Osteoblast (primary cell): ENCODE data around the gene TULP1. TPM values are rescaled to one million over a fixed set of nuclear protein-coding genes. Genes with fewer than 3 reads are reported as not detected.

Experiments used
- DNase-seq: peaks from one replicate; pipeline ENCODE4 v3.0.0; 2011; ENCODE audit warnings: low spot score, mixed read lengths; ENCODE audit not compliant: insufficient read length; ENCODE audit errors: missing footprints
- H2AFZ ChIP-seq: 2 replicates; pipeline ENCODE4 v1.6.0; 2011; ENCODE audit warnings: mild to moderate bottlenecking, low read length
- H3K27ac ChIP-seq: 2 replicates; pipeline ENCODE4 v1.5.1; 2011; ENCODE audit warnings: mild to moderate bottlenecking, low read depth, low read length, moderate library complexity
- H3K27me3 ChIP-seq: 2 replicates; pipeline ENCODE4 v1.6.0; 2012; ENCODE audit warnings: mild to moderate bottlenecking, control low read depth, inconsistent platforms, low read length, moderate library complexity; ENCODE audit not compliant: insufficient read depth
- H3K36me3 ChIP-seq: 2 replicates; pipeline ENCODE4 v1.5.1; 2011; ENCODE audit warnings: mild to moderate bottlenecking, low read length, control low read depth, moderate library complexity; ENCODE audit not compliant: insufficient read depth
- H3K4me1 ChIP-seq: 2 replicates; pipeline ENCODE4 v1.5.1; 2011; ENCODE audit warnings: mild to moderate bottlenecking, low read length, control low read depth, moderate library complexity; ENCODE audit not compliant: insufficient read depth
- H3K4me2 ChIP-seq: 2 replicates; pipeline ENCODE4 v1.6.0; 2011; ENCODE audit warnings: mild to moderate bottlenecking, low read length; ENCODE audit not compliant: insufficient read depth
- H3K4me3 ChIP-seq: fragments of 200-600 bp; sonication (generic); 3 replicates; pipeline ENCODE4 v1.5.1; 2012; ENCODE audit warnings: mild to moderate bottlenecking, low read length, inconsistent platforms; ENCODE audit not compliant: insufficient read depth
- H3K79me2 ChIP-seq: 2 replicates; pipeline ENCODE4 v1.6.0; 2012; ENCODE audit warnings: mild to moderate bottlenecking, low read length, control low read depth, inconsistent platforms; ENCODE audit not compliant: insufficient read depth
- H3K9me3 ChIP-seq: 2 replicates; pipeline ENCODE4 v1.5.1; 2011; ENCODE audit warnings: low read depth, low read length, control low read depth
- H4K20me1 ChIP-seq: 2 replicates; pipeline ENCODE4 v1.6.0; 2012; ENCODE audit warnings: mild to moderate bottlenecking, low read length, control low read depth; ENCODE audit not compliant: insufficient read depth
- total RNA-seq: library from RNA; depleted of rRNA; stranded (reverse); fragments of >200 nt; gene quantifications from 2 replicates; pipeline ENCODE4 v1.2.3, GENCODE V29; 2012
- TF ChIP-seq, protein P1 (sequence below): IDR thresholded peaks from 2 replicates; pipeline ENCODE4 v1.5.1; 2011; ENCODE audit warnings: mild to moderate bottlenecking, low read depth, low read length, moderate library complexity; ENCODE audit errors: extremely low read depth

Gene TULP1
- total RNA-seq, 1 donor = not detected

DNA sequence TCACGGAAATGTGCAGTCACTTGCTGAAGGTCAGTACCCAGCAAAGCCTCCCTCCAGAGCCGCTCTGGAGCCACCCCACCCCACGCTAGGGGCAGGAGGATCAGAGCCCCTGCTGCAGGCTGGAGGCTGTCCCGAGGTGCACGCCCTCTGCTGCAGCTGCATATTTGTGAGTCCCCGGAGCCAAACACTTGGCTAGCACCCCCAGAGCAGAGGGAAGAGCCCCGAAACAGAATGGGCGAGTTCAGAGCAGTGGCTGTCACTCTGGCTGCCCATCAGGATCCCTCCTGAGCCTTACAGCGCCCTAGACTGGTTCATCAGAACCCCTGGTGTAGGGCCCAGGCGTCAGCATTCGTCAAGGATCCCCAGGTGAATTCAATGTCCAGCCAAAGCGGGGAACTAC lies 9.5 kb upstream of the TULP1 start:
- Histone ChIP-seq H3K9me3 (no peaks in the 10 kb centered on the region), H3K4me3 (no peak overlapping the region), H3K36me3 (no peaks in the 10 kb centered on the region), H3K79me2 (no peaks in the 10 kb centered on the region), H3K4me1 (no peaks in the 10 kb centered on the region), H3K4me2 (no peak overlapping the region), H3K27me3 (peaks cover 9% of the 10 kb centered on the region), H4K20me1 (no peaks in the 10 kb centered on the region), H3K27ac (no peak overlapping the region), H2AFZ (no peak overlapping the region)
- TF ChIP-seq, protein P1, sequence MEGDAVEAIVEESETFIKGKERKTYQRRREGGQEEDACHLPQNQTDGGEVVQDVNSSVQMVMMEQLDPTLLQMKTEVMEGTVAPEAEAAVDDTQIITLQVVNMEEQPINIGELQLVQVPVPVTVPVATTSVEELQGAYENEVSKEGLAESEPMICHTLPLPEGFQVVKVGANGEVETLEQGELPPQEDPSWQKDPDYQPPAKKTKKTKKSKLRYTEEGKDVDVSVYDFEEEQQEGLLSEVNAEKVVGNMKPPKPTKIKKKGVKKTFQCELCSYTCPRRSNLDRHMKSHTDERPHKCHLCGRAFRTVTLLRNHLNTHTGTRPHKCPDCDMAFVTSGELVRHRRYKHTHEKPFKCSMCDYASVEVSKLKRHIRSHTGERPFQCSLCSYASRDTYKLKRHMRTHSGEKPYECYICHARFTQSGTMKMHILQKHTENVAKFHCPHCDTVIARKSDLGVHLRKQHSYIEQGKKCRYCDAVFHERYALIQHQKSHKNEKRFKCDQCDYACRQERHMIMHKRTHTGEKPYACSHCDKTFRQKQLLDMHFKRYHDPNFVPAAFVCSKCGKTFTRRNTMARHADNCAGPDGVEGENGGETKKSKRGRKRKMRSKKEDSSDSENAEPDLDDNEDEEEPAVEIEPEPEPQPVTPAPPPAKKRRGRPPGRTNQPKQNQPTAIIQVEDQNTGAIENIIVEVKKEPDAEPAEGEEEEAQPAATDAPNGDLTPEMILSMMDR = no peak
- no peak for DNase-seq

DNA sequence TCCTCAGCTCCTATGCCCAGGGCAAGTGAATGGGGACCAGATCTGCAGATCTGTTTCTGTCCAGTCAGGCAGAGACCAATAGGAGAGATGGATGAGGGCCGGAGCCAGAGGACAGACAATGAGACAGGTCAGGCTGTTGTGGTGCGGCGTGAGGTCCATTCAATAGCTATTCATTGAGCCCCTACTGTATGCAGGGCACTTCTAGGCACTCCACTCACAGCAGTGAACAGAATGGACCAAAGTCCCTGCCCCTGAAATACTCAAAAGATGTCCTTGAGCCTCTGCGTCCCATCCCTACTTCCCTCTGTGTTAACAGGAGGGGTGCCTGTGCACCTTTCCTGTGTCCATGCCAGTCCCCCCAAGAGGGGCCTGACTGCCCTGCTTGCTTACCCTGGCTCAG lies 8.5 kb upstream of the TULP1 start:
- Histone ChIP-seq H3K36me3 (no peaks in the 10 kb centered on the region), H3K79me2 (no peaks in the 10 kb centered on the region), H3K4me2 (no peak overlapping the region), H2AFZ (no peak overlapping the region), H3K4me1 (no peaks in the 10 kb centered on the region), H4K20me1 (no peaks in the 10 kb centered on the region), H3K4me3 (no peak overlapping the region), H3K27ac (no peak overlapping the region), H3K27me3 (peaks cover 9% of the 10 kb centered on the region), H3K9me3 (no peaks in the 10 kb centered on the region)
- peak; percentile 22 for DNase-seq
- TF ChIP-seq, protein P1 = no peak

DNA sequence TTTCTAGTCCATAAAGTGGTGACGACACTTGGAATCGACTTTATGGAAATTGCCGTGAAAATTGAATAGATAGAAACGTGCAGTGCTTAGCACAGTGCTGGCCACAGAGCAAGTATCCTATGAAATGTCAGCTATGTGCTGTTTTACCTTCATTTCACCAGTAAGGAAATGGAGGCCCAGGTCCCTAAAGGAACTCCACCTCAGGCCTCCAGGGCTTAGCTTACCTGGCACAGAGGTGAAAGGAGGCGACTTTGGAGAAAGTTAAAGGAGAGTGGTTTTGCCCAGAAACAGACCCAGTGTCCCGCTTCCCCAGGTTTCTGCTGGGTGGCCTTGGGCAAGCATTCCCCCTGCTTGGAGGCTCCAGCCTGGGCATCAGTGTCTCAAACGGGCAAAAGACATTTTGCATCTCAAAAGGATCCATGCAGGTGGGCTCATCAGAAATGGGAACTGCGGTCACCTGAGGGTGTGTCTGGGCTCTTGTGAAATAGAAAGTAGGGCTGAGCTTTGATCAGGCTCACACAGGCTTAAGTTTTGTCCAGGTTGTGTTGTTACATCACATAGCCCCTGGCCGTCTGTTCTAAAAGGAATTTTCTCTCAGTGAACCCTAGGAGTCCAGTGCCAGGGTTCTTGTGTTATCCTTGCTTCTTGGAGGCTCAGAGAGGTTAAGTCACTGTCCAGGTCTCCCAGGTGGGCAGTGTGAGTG lies 6.8 kb upstream of the TULP1 start:
- Histone ChIP-seq H3K9me3 (no peaks in the 10 kb centered on the region), H2AFZ (no peak overlapping the region)
- no peak for DNase-seq

More for the DNA sequence above, 6.8 kb upstream of the TULP1 start:
- no peak overlapping the region for H3K27ac ChIP-seq
- H3K4me3 ChIP-seq = no peak overlapping the region
- no peaks in the 10 kb centered on the region for H3K36me3 ChIP-seq
- peaks cover 9% of the 10 kb centered on the region for H3K27me3 ChIP-seq
- H3K4me1 ChIP-seq = no peaks in the 10 kb centered on the region
- no peaks in the 10 kb centered on the region for H3K79me2 ChIP-seq
- H3K4me2 ChIP-seq = no peak overlapping the region
- no peaks in the 10 kb centered on the region for H4K20me1 ChIP-seq
- TF ChIP-seq, protein P1 = no peak
